Peyer's patch (tissue), 4 donors: ENCODE data around the gene GGCX.

Source experiments
- CTCF ChIP-seq, 6 experiments: fragments of 450-650 bp in 4 of 6; fragments of 200-600 bp in 2 of 6; sonication (generic) in 1 of 6; IDR thresholded peaks; one replicate each; pipeline ENCODE4 v1.5.1; 2017 to 2019; ENCODE audit warnings: antibody characterized with exemption in 6 of 6, mild to moderate bottlenecking in 3 of 6, moderate library complexity in 1 of 6
- POLR2A ChIP-seq, 2 donors: fragments of 450-650 bp; IDR thresholded peaks; one replicate each; pipeline ENCODE4 v1.5.1; 2017; ENCODE audit warnings: antibody characterized with exemption in 2 of 2, mild to moderate bottlenecking in 2 of 2, moderate library complexity in 2 of 2

GRCh38 chr2:85607268-85608215 is 46.2 kb upstream of the GGCX start:
- TF ChIP-seq CTCF (IDR thresholded peaks at IDR 0.05) (no peak), POLR2A (IDR thresholded peaks at IDR 0.05) (no peak)
